ENCODE results near the gene CLEC11A. TPM values are rescaled to one million over a fixed set of nuclear protein-coding genes. Genes with fewer than 3 reads are reported as not detected.
"Not testable (repeated sequence)": the region's sequence is repeated elsewhere in the genome, so short reads cannot be mapped to it uniquely, and the experiment has no call there.

Gene CLEC11A
- total RNA-seq, 1 donor from 2014 or later: 33.0 TPM

GRCh38 chr19:50764409-50764808, 41.2 kb downstream of the CLEC11A start:
- Mint-ChIP-seq H3K36me3 (no peaks in the 10 kb centered on the region), H3K27me3 (ENCODE audit: low read depth) (peaks cover 28% of the 10 kb centered on the region), H3K4me1 (no peaks in the 10 kb centered on the region), H3K9me3 (peaks cover 3% of the 10 kb centered on the region), H3K27ac (no peak overlapping the region), H3K4me3 (no peak overlapping the region)
- no peak for TF ChIP-seq CTCF (IDR thresholded peaks at IDR 0.05; ENCODE audit: unreplicated experiment)
- no peak for DNase-seq (ENCODE audit: low spot score in 2 of 2, unreplicated experiment in 2 of 2)

- not testable (repeated sequence) for H3K4me1 Mint-ChIP-seq, H3K27ac Mint-ChIP-seq
- H3K27me3 Mint-ChIP-seq (ENCODE audit: low read depth): peaks cover 28% of the 10 kb centered on the region
Observed at GRCh38 chr19:50766746-50767145, 43.6 kb downstream of the CLEC11A start.

GRCh38 chr19:50767263-50767662, 44.1 kb downstream of the CLEC11A start:
- H3K27me3 Mint-ChIP-seq (ENCODE audit: low read depth): peaks cover 28% of the 10 kb centered on the region
- DNase-seq (ENCODE audit: low spot score in 2 of 2, unreplicated experiment in 2 of 2); H3K36me3 Mint-ChIP-seq; H3K4me3 Mint-ChIP-seq; H3K27ac Mint-ChIP-seq; H3K9me3 Mint-ChIP-seq; H3K4me1 Mint-ChIP-seq: not testable (repeated sequence)

More at GRCh38 chr19:50766746-50767145, 43.6 kb downstream of the CLEC11A start:
- H3K36me3 Mint-ChIP-seq; DNase-seq (ENCODE audit: low spot score in 2 of 2, unreplicated experiment in 2 of 2); H3K4me3 Mint-ChIP-seq; H3K9me3 Mint-ChIP-seq: not testable (repeated sequence)

- Mint-ChIP-seq H3K27ac (no peak overlapping the region), H3K36me3 (no peaks in the 10 kb centered on the region), H3K27me3 (ENCODE audit: low read depth) (peaks cover 28% of the 10 kb centered on the region), H3K4me3 (no peak overlapping the region), H3K9me3 (no peaks in the 10 kb centered on the region), H3K4me1 (no peaks in the 10 kb centered on the region)
- TF ChIP-seq CTCF (IDR thresholded peaks at IDR 0.05; ENCODE audit: unreplicated experiment): no peak
- no peak for DNase-seq (ENCODE audit: low spot score in 2 of 2, unreplicated experiment in 2 of 2)
Observed at GRCh38 chr19:50768277-50768676, 45.1 kb downstream of the CLEC11A start.

- not testable (repeated sequence) for H3K4me3 Mint-ChIP-seq; H3K9me3 Mint-ChIP-seq; H3K36me3 Mint-ChIP-seq; DNase-seq (ENCODE audit: low spot score in 2 of 2, unreplicated experiment in 2 of 2); H3K4me1 Mint-ChIP-seq; H3K27ac Mint-ChIP-seq
- peaks cover 36% of the 10 kb centered on the region for H3K27me3 Mint-ChIP-seq (ENCODE audit: low read depth)
Observed at GRCh38 chr19:50770164-50770563, 47.0 kb downstream of the CLEC11A start, which contains the start of gene GPR32. GPR32 (plus strand) TSS chr19:50770464; CDS start chr19:50770601, 137 bp downstream.

- Mint-ChIP-seq H3K27ac (no peak overlapping the region), H3K36me3 (no peaks in the 10 kb centered on the region), H3K27me3 (ENCODE audit: low read depth) (peaks cover 41% of the 10 kb centered on the region), H3K9me3 (no peaks in the 10 kb centered on the region), H3K4me3 (no peak overlapping the region), H3K4me1 (no peaks in the 10 kb centered on the region)
- TF ChIP-seq CTCF (IDR thresholded peaks at IDR 0.05; ENCODE audit: unreplicated experiment): no peak
- no peak for DNase-seq (ENCODE audit: low spot score in 2 of 2, unreplicated experiment in 2 of 2)
Observed at GRCh38 chr19:50770888-50771287, 47.7 kb downstream of the CLEC11A start.

GRCh38 chr19:50772476-50772875, 49.3 kb downstream of the CLEC11A start:
- Mint-ChIP-seq H3K9me3 (no peaks in the 10 kb centered on the region), H3K4me3 (no peak overlapping the region), H3K27me3 (ENCODE audit: low read depth) (peaks cover 41% of the 10 kb centered on the region), H3K27ac (no peak overlapping the region), H3K4me1 (no peaks in the 10 kb centered on the region), H3K36me3 (no peaks in the 10 kb centered on the region)
- DNase-seq (ENCODE audit: low spot score in 2 of 2, unreplicated experiment in 2 of 2): no peak
- no peak for TF ChIP-seq CTCF (IDR thresholded peaks at IDR 0.05; ENCODE audit: unreplicated experiment)

GRCh38 chr19:50772912-50773311, 49.7 kb downstream of the CLEC11A start:
- H3K27me3 Mint-ChIP-seq (ENCODE audit: low read depth): peaks cover 45% of the 10 kb centered on the region
- H3K9me3 Mint-ChIP-seq; DNase-seq (ENCODE audit: low spot score in 2 of 2, unreplicated experiment in 2 of 2); H3K4me3 Mint-ChIP-seq; H3K36me3 Mint-ChIP-seq; H3K4me1 Mint-ChIP-seq; H3K27ac Mint-ChIP-seq: not testable (repeated sequence)

- H3K27me3 Mint-ChIP-seq (ENCODE audit: low read depth): peaks cover 46% of the 10 kb centered on the region
- H3K27ac Mint-ChIP-seq; H3K36me3 Mint-ChIP-seq; H3K9me3 Mint-ChIP-seq; H3K4me1 Mint-ChIP-seq; H3K4me3 Mint-ChIP-seq; DNase-seq (ENCODE audit: low spot score in 2 of 2, unreplicated experiment in 2 of 2): not testable (repeated sequence)
Observed at GRCh38 chr19:50773454-50773853, 50.3 kb downstream of the CLEC11A start.

Measured in mesothelial cell of epicardium (in vitro differentiated cells).